GM12878 (cell line): ENCODE data around the gene GMIP. TPM values are rescaled to one million over a fixed set of nuclear protein-coding genes. Genes with fewer than 3 reads are reported as not detected.

Experiments
- ATAC-seq: fragments of 200-7000 bp; cut with Tn5 transposase; 3 replicates; pipeline ENCODE4 v1.9.1; 2020; ENCODE audit warnings: mild to moderate bottlenecking, moderate library complexity
- BruUV-seq: library from RNA; stranded (reverse); fragments of 400-500 nt; replicated peaks from 2 replicates; lab custom pipeline; 2021; lab: Mats Ljungman, UMichigan
- CTCF ChIA-PET: fragments of 300-600 bp; sonication (Branson Sonifier 250); formaldehyde crosslinking; extraction: SDS; loops from one replicate; lab custom pipeline; 2021; ENCODE audit warnings: inconsistent platforms; lab: Yijun Ruan, JAX
- POLR2A ChIA-PET: fragments of 350-600 bp; formaldehyde crosslinking; extraction: SDS; loops from one replicate; lab custom pipeline; 2021; ENCODE audit warnings: inconsistent platforms; lab: Charles Lee
- RAD21 ChIA-PET: fragments of 300-600 bp; sonication (Branson Sonifier 250); formaldehyde crosslinking; loops from one replicate; lab custom pipeline; 2023; ENCODE audit warnings: antibody characterized with exemption; ENCODE audit not compliant: unreplicated experiment; lab: Charles Lee
- SMC1A ChIA-PET: fragments of 300-600 bp; sonication (Branson Sonifier 250); formaldehyde crosslinking; loops from one replicate; lab custom pipeline; 2023; ENCODE audit not compliant: unreplicated experiment, uncharacterized antibody; lab: Charles Lee
- DNase-seq: peaks from one replicate; pipeline ENCODE4 v3.0.0-alpha.2; 2011; ENCODE audit warnings: low read depth, low spot score
- FAIRE-seq: peaks from 3 replicates; lab custom pipeline; 2011; peaks lifted over from hg19 to GRCh38; lab: Jason Lieb, UNC
- H2AFZ ChIP-seq: 2 replicates; pipeline ENCODE4 v1.6.0; 2011; ENCODE audit warnings: low read depth, low read length, control low read depth; ENCODE audit not compliant: control insufficient read depth
- H3K27ac ChIP-seq: 2 replicates; pipeline ENCODE4 v1.5.1; 2011; ENCODE audit warnings: control low read depth; ENCODE audit not compliant: control insufficient read depth, insufficient read depth
- H3K27me3 ChIP-seq, 2 experiments: replicated peaks in 1 of 2; 2 replicates each; pipeline versions ENCODE4 v1.6.0 to v1.6.1; 2011; ENCODE audit warnings: low read length in 1 of 2; ENCODE audit not compliant: control insufficient read depth in 2 of 2, insufficient read depth in 2 of 2
- H3K36me3 ChIP-seq, 2 experiments: 2 replicates each; pipeline ENCODE4 v1.5.1; 2011; ENCODE audit warnings: low read length in 1 of 2; ENCODE audit not compliant: control insufficient read depth in 2 of 2, insufficient read depth in 2 of 2
- H3K4me1 ChIP-seq: 2 replicates; pipeline ENCODE4 v1.6.1; 2011; ENCODE audit warnings: mild to moderate bottlenecking, low read length, moderate library complexity, mixed read lengths; ENCODE audit not compliant: control insufficient read depth, insufficient read depth
- H3K4me2 ChIP-seq: 2 replicates; pipeline ENCODE4 v1.6.0; 2011; ENCODE audit warnings: control low read depth; ENCODE audit not compliant: control insufficient read depth, insufficient read depth
- H3K4me3 ChIP-seq: fragments of 200-600 bp; sonication (generic); 2 replicates; pipeline ENCODE4 v1.5.1; 2016
- H3K79me2 ChIP-seq: 2 replicates; pipeline ENCODE4 v1.6.0; 2011; ENCODE audit warnings: low read length; ENCODE audit not compliant: control insufficient read depth, insufficient read depth
- H3K9ac ChIP-seq: 2 replicates; pipeline ENCODE4 v1.8.0; 2011; ENCODE audit warnings: low read length, control low read depth, mixed read lengths; ENCODE audit not compliant: control insufficient read depth, insufficient read depth
- H3K9me3 ChIP-seq: replicated peaks from 3 replicates; pipeline ENCODE4 v1.5.1; 2011; ENCODE audit warnings: mild to moderate bottlenecking, low read length; ENCODE audit not compliant: control insufficient read depth, insufficient read depth
- H4K20me1 ChIP-seq: 2 replicates; pipeline ENCODE4 v1.6.0; 2011; ENCODE audit not compliant: control insufficient read depth, insufficient read depth
- BHLHE40 ChIP-seq, 2 experiments: fragments of 450-650 bp in 1 of 2; IDR thresholded peaks; 2 replicates each; pipeline ENCODE4 v1.6.1; 2011 to 2017; ENCODE audit warnings: low read depth in 2 of 2, borderline replicate concordance in 1 of 2, improper control_type of control experiment in 1 of 2, low read length in 1 of 2, mild to moderate bottlenecking in 1 of 2
- EGR1 ChIP-seq, 2 experiments: IDR thresholded peaks; 1 replicate in 1 of 2; 2 replicates in 1 of 2; pipeline ENCODE4 v1.6.1; 2011 to 2012; ENCODE audit warnings: low read depth in 2 of 2, low read length in 2 of 2, borderline replicate concordance in 1 of 2, mild to moderate bottlenecking in 1 of 2, moderate library complexity in 1 of 2
- JUND ChIP-seq: IDR thresholded peaks from 2 replicates; pipeline ENCODE4 v1.6.1; 2012; ENCODE audit warnings: low read depth, mild to moderate bottlenecking, low read length, improper control_type of control experiment, moderate library complexity
- MYB ChIP-seq: fragments of 150-350 bp; IDR thresholded peaks from 2 replicates; pipeline ENCODE4 v1.6.1; 2014; ENCODE audit warnings: mild to moderate bottlenecking, low read depth, low read length, borderline replicate concordance
- NR2C1 ChIP-seq: fragments of 450-650 bp; IDR thresholded peaks from 2 replicates; pipeline ENCODE4 v1.6.1; 2017; ENCODE audit warnings: antibody characterized with exemption, mild to moderate bottlenecking, moderate library complexity
- NR2C2 ChIP-seq: IDR thresholded peaks from 2 replicates; pipeline ENCODE4 v1.6.1; 2011; ENCODE audit warnings: borderline replicate concordance, low read depth; ENCODE audit not compliant: control insufficient read depth, insufficient read length
- NR2F1 ChIP-seq: fragments of 450-650 bp; conservative IDR thresholded peaks from 2 replicates; pipeline ENCODE4 v1.6.1; 2017; ENCODE audit warnings: mild to moderate bottlenecking
- PAX5 ChIP-seq: IDR thresholded peaks from 2 replicates; pipeline ENCODE4 v1.6.1; 2011; ENCODE audit warnings: low read depth, low read length, borderline replicate concordance
- POLR2A ChIP-seq: IDR thresholded peaks from 2 replicates; pipeline ENCODE4 v1.6.1; 2011; ENCODE audit warnings: low read depth, mild to moderate bottlenecking, low read length
- SMAD1 ChIP-seq: fragments of 450-650 bp; IDR thresholded peaks from 2 replicates; pipeline ENCODE4 v1.6.1; 2018; ENCODE audit warnings: mild to moderate bottlenecking, low read depth; ENCODE audit not compliant: partially characterized antibody
- SMC3 ChIP-seq: IDR thresholded peaks from 2 replicates; pipeline ENCODE4 v1.6.1; 2011; ENCODE audit warnings: low read length, improper control_type of control experiment, borderline replicate concordance
- WGBS: methylation state at CpG from one replicate; pipeline ENCODE4 v1.1.6; 2016; ENCODE audit warnings: low lambda C conversion rate; ENCODE audit not compliant: insufficient replicate concordance, insufficient coverage; ENCODE audit errors: missing lambda C conversion rate; 5-methylcytosine and 5-hydroxymethylcytosine counted together
- in situ Hi-C: fragments of 300-500 bp; cut with MboI; formaldehyde crosslinking; loops from 9 replicates; pipeline ENCODE4 v1.14.3; 2018; ENCODE audit warnings: mixed read lengths
- intact Hi-C: fragments of 100-400 bp; cut with micrococcal nuclease; formaldehyde crosslinking; loops from one replicate; pipeline ENCODE4 v1.14.2; 2022; ENCODE audit not compliant: unreplicated experiment
- polyA plus RNA-seq, 11 experiments: library from polyadenylated mRNA; depleted of rRNA in 4 of 11; unstranded in 6 of 11; stranded (reverse) in 5 of 11; fragments of >200 nt; fragmentation: Nextera tagmentation in 4 of 11; fragmentation: Illumina TruSeq in 1 of 11; extraction: Ambion mirVana in 4 of 11; extraction: Trizol in 1 of 11; gene quantifications; 1 replicate in 1 of 11; 2 replicates in 10 of 11; pipeline versions ENCODE4 v1.2.1 to v1.2.3, GENCODE V29; 2011 to 2016; ENCODE audit warnings: inconsistent platforms in 2 of 11, missing spikeins in 2 of 11, low read depth in 1 of 11
- total RNA-seq, 4 experiments: library from RNA; depleted of rRNA in 3 of 4; stranded (reverse); fragments of >200 nt in 3 of 4; fragmentation: Illumina TruSeq in 1 of 4; extraction: Trizol in 1 of 4; gene quantifications; 2 replicates each; pipeline versions ENCODE4 v1.2.1 to v1.2.3, GENCODE V29; 2013 to 2021
- TF ChIP-seq, protein P1 (sequence below): IDR thresholded peaks from 2 replicates; pipeline ENCODE4 v1.6.1; 2012; ENCODE audit warnings: mild to moderate bottlenecking, low read depth, low read length

Gene GMIP
- total and polyA plus RNA-seq, 10 of the 15 experiments (the other 5 are each of a cell fraction or from before 2014, with no cell fraction given) = 1.5 to 63.5 (median 22.3) TPM

DNA sequence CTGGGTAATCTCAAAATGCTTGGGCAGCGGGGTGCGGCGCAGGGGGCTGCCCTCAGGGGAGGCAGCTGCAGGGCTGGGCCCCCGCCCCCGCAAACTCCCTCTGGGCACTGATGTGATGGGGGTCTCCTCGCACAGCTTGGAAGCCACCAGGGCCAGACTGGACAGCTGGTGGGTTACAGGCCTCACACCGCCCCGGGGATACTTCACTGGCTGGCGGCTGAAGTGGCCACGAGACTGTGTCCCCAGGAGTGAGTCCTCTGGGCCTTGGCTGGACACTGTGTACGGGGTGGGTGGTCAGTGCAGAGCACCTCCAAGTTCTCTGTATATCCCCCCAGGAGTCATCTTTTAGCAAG is 13.4 kb downstream of the GMIP start:
- ChIA-PET SMC1A (no interaction called here), RAD21 (no interaction called here), POLR2A (no interaction called here), CTCF (no interaction called here)
- Histone ChIP-seq H4K20me1 (no peaks in the 10 kb centered on the region), H3K9me3 (no peaks in the 10 kb centered on the region), H3K9ac (no peak overlapping the region), H3K27me3 (no peaks in the 10 kb centered on the region), H3K79me2 (no peaks in the 10 kb centered on the region), H3K36me3 (peaks cover 11 to 22% of the 10 kb centered on the region in 2 experiments), H3K4me1 (0 out of 2 replicates have a peak, but pooled peaks cover 5% of the 10 kb centered on the region), H3K4me3 (no peak overlapping the region), H2AFZ (no peak overlapping the region), H3K27ac (no peak overlapping the region), H3K4me2 (no peak overlapping the region)
- BruUV-seq = no TSS peak
- DNase-seq (no peak), ATAC-seq (no peak), FAIRE-seq (no peak)
- in situ Hi-C loops = no loop called here
- 89% methylated on average over 11 of the region's 11 CpGs for WGBS
- TF ChIP-seq JUND (no peak), SMAD1 (no peak), SMC3 (no peak), MYB (no peak)
- intact Hi-C loops = no loop called here

DNA sequence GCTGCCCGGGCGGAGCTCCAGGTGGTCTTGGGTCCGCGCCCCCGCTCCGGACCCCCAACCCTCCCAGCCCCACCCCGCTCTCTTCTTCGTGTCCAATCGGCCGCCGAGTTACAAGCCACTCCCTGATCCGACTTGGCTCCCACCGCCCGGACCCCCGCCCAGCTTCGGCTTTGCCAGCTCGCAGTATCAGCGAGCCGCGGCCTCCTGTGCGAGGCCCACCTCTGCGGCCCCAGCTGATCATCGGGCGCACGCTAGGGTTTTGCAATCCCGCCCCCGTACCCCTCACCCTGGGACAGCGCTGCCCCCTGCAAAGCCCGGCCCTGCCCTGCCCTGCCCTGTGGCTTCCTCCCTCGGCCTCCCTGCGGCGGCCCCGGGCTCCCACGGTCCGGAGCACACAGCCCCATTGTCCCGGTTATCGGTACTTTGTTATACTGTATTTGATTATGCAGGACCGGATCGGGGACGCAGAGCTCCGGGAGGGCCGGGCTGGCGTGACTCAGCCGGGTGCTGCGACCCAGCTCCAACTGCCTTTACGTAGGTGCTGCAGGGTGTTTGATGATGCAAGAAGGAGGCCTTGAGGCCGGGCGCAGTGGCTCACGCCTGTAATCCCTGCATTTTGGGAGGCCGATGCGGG is 14.8 kb downstream of the GMIP start:
- ChIA-PET RAD21 (interaction anchor here (0.6 to 0.8 kb wide), 3 partner anchors 11 to 473 kb away, joined by 3 to 4 read pairs (median 3); no protein-coding TSS in a partner anchor), SMC1A (interaction anchor here (0.6 to 1.3 kb wide), 4 partner anchors 32 to 97 kb away, joined by 4 to 5 read pairs (median 4); no protein-coding TSS in a partner anchor), POLR2A (interaction anchor here (0.5 to 3.0 kb wide), 6 partner anchors 18 to 161 kb away, joined by 3 to 10 read pairs (median 4); no protein-coding TSS in a partner anchor), CTCF (interaction anchor here (0.6 kb wide), 1 partner anchor 259 kb away, joined by 3 read pairs; no protein-coding TSS in a partner anchor)
- Histone ChIP-seq H3K4me2 (peak overlapping the region; percentile 82), H3K27me3 (no peaks in the 10 kb centered on the region), H3K4me1 (0 out of 2 replicates have a peak, but pooled peaks cover 5% of the 10 kb centered on the region), H4K20me1 (no peaks in the 10 kb centered on the region), H3K27ac (no peak overlapping the region; the same call in 1 of the 2 replicates), H3K9me3 (no peaks in the 10 kb centered on the region), H3K36me3 (peaks cover under 1 to 16% of the 10 kb centered on the region in 2 experiments), H3K79me2 (no peaks in the 10 kb centered on the region), H3K4me3 (peak overlapping the region; percentile 57), H3K9ac (peak overlapping the region; percentile 21; the same call in 1 of the 2 replicates), H2AFZ (peak overlapping the region; percentile 46)
- peak; percentile 52 for ATAC-seq
- no TSS peak for BruUV-seq
- TF ChIP-seq POLR2A (peak; percentile 16; the same call in 1 of the 2 replicates), NR2C1 (no peak), NR2F1 (no peak), PAX5 (0 out of 2 replicates have a peak, but pooled peaks have one; percentile 1), EGR1 (IDR thresholded peaks at IDR 0.05; ENCODE audit: borderline replicate concordance in 1 of 2, low read depth in 2 of 2, low read length in 2 of 2) (peak in 1 of 2 experiments; percentile 68; a peak in 2 of 3 replicates), BHLHE40 (IDR thresholded peaks at IDR 0.05; ENCODE audit: borderline replicate concordance in 1 of 2, low read depth in 2 of 2, low read length in 1 of 2) (no peak), SMAD1 (no peak), NR2C2 (no peak)
- TF ChIP-seq, protein P1, sequence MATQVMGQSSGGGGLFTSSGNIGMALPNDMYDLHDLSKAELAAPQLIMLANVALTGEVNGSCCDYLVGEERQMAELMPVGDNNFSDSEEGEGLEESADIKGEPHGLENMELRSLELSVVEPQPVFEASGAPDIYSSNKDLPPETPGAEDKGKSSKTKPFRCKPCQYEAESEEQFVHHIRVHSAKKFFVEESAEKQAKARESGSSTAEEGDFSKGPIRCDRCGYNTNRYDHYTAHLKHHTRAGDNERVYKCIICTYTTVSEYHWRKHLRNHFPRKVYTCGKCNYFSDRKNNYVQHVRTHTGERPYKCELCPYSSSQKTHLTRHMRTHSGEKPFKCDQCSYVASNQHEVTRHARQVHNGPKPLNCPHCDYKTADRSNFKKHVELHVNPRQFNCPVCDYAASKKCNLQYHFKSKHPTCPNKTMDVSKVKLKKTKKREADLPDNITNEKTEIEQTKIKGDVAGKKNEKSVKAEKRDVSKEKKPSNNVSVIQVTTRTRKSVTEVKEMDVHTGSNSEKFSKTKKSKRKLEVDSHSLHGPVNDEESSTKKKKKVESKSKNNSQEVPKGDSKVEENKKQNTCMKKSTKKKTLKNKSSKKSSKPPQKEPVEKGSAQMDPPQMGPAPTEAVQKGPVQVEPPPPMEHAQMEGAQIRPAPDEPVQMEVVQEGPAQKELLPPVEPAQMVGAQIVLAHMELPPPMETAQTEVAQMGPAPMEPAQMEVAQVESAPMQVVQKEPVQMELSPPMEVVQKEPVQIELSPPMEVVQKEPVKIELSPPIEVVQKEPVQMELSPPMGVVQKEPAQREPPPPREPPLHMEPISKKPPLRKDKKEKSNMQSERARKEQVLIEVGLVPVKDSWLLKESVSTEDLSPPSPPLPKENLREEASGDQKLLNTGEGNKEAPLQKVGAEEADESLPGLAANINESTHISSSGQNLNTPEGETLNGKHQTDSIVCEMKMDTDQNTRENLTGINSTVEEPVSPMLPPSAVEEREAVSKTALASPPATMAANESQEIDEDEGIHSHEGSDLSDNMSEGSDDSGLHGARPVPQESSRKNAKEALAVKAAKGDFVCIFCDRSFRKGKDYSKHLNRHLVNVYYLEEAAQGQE = no peak
- DNase-seq = no peak
- intact Hi-C loops (no loop called here), in situ Hi-C loops (no loop called here)
- peak; percentile 65 for FAIRE-seq
- WGBS = 10% methylated on average over 51 of the region's 51 CpGs
